PC-9 (cell line): Measurements from ENCODE around the gene ZNF578. TPM values are rescaled to one million over a fixed set of nuclear protein-coding genes. Genes with fewer than 3 reads are reported as not detected.

Experiments
- BruUV-seq: library from RNA; stranded (reverse); fragments of 400-500 nt; replicated peaks from 2 replicates; lab custom pipeline; 2021; lab: Mats Ljungman, UMichigan
- CTCF ChIA-PET: fragments of 300-600 bp; sonication (Branson Sonifier 250); formaldehyde crosslinking; loops from one replicate; lab custom pipeline; 2022; ENCODE audit warnings: antibody characterized with exemption; lab: Charles Lee
- POLR2A ChIA-PET: fragments of 300-600 bp; sonication (Branson Sonifier 250); formaldehyde crosslinking; loops from one replicate; lab custom pipeline; 2022; ENCODE audit warnings: antibody characterized with exemption; ENCODE audit not compliant: unreplicated experiment; lab: Charles Lee
- DNase-seq, 2 experiments: peaks; one replicate each; pipeline versions ENCODE4 v3.0.0 to v3.0.0-alpha.2; 2015 to 2022; ENCODE audit warnings: mixed read lengths in 1 of 2
- H2AFZ ChIP-seq: fragments of 200-600 bp; sonication (generic); 2 replicates; pipeline ENCODE4 v1.8.1; 2017; ENCODE audit warnings: antibody characterized with exemption
- H3F3A ChIP-seq: fragments of 200-600 bp; sonication (generic); 2 replicates; pipeline ENCODE4 v1.8.1; 2017; ENCODE audit warnings: antibody characterized with exemption, mild to moderate bottlenecking, low read depth; ENCODE audit not compliant: insufficient read depth
- H3K27ac ChIP-seq: fragments of 200-600 bp; sonication (generic); 2 replicates; pipeline ENCODE4 v1.6.1; 2016; ENCODE audit warnings: mixed run types
- H3K27me3 ChIP-seq: fragments of 200-600 bp; sonication (generic); 2 replicates; pipeline ENCODE4 v1.6.1; 2016; ENCODE audit warnings: low read depth, mixed run types; ENCODE audit not compliant: insufficient read depth
- H3K36me3 ChIP-seq: fragments of 200-600 bp; sonication (generic); 2 replicates; pipeline ENCODE4 v1.6.1; 2016; ENCODE audit warnings: low read depth, mixed run types
- H3K4me1 ChIP-seq: fragments of 200-600 bp; sonication (generic); replicated peaks from 2 replicates; pipeline ENCODE4 v1.6.1; 2016; ENCODE audit warnings: mixed run types; ENCODE audit not compliant: insufficient read depth
- H3K4me2 ChIP-seq: fragments of 200-600 bp; sonication (generic); 2 replicates; pipeline ENCODE4 v1.6.1; 2017; ENCODE audit warnings: mixed run types
- H3K4me3 ChIP-seq: fragments of 200-600 bp; sonication (generic); 2 replicates; pipeline ENCODE4 v1.6.1; 2016; ENCODE audit warnings: mixed run types
- H3K79me2 ChIP-seq: fragments of 200-600 bp; sonication (generic); 2 replicates; pipeline ENCODE4 v1.6.1; 2017; ENCODE audit warnings: low read depth, mixed run types
- H3K9me2 ChIP-seq: fragments of 200-600 bp; sonication (generic); 2 replicates; pipeline ENCODE4 v1.8.1; 2017; ENCODE audit warnings: mild to moderate bottlenecking; ENCODE audit not compliant: insufficient read depth
- H3K9me3 ChIP-seq: fragments of 200-600 bp; sonication (generic); 2 replicates; pipeline ENCODE4 v1.8.1; 2016; ENCODE audit warnings: low read depth; ENCODE audit not compliant: insufficient read depth
- H4K20me1 ChIP-seq: fragments of 200-600 bp; sonication (generic); 2 replicates; pipeline ENCODE4 v1.8.1; 2017; ENCODE audit not compliant: insufficient read depth
- EZH2 ChIP-seq: fragments of 200-600 bp; sonication (generic); IDR thresholded peaks from 2 replicates; pipeline ENCODE4 v1.8.0; 2017; ENCODE audit warnings: antibody characterized with exemption, low read depth
- intact Hi-C: fragments of 100-400 bp; cut with micrococcal nuclease; formaldehyde crosslinking; loops from one replicate; pipeline ENCODE4 v1.10.0; 2022; ENCODE audit not compliant: unreplicated experiment
- total RNA-seq: library from RNA; stranded (reverse); gene quantifications from 2 replicates; pipeline ENCODE4 v1.2.3, GENCODE V29; 2021
- TF ChIP-seq, protein P1 (sequence below): fragments of 200-600 bp; sonication (generic); conservative IDR thresholded peaks from 2 replicates; pipeline ENCODE4 v1.6.1; 2017; ENCODE audit warnings: mixed run types, antibody characterized with exemption, mild to moderate bottlenecking, moderate library complexity

Gene ZNF578
- total RNA-seq, 1 experiment from 2014 or later = not detected

DNA sequence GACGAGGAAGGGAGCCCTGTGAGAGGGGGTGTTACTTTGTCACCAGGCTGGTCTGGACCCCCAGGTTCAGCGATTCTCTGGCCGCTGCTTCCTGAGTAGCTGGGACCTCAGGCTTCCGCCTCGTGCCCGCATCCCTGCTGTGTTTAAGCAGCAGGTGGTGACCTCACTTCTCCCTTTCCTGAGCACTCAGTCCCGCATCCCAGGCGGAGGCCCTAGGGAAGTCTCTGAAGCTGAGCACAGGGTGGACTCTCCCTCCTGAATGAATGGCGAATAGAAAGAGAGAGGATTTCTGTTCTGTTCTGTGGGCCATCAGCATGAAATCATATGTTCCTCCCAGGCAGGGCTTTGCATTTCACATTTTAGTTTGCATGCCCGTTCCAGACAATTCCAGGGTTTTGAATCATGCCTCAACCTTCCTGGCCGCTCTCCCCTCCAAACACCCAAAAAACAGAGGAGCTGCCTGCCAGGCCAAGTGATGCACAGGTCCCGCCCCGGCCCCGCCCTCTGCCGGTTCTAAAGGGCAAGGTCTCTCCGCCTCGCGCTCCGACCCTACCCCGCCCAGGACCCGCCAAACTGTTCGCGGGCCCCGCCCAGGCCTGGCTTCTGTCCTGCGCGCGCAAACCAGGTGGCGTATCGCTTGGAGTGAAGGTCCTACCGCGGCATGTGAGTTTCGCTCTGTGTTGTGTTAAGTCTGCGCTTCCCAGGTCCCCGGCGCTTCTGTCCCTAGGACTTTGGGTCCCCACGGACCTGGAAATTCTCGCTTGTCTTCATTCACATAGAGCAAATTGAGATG is 39.0 kb downstream of the ZNF578 start:
- no peaks in the 10 kb centered on the region for H4K20me1 ChIP-seq
- H3K9me2 ChIP-seq = no peaks in the 10 kb centered on the region
- no peak overlapping the region for H3K27ac ChIP-seq
- H3F3A ChIP-seq = no peaks in the 10 kb centered on the region
- H3K27me3 ChIP-seq = peaks cover 3% of the 10 kb centered on the region; the same call in 1 of the 2 replicates
- TF ChIP-seq, protein P1, sequence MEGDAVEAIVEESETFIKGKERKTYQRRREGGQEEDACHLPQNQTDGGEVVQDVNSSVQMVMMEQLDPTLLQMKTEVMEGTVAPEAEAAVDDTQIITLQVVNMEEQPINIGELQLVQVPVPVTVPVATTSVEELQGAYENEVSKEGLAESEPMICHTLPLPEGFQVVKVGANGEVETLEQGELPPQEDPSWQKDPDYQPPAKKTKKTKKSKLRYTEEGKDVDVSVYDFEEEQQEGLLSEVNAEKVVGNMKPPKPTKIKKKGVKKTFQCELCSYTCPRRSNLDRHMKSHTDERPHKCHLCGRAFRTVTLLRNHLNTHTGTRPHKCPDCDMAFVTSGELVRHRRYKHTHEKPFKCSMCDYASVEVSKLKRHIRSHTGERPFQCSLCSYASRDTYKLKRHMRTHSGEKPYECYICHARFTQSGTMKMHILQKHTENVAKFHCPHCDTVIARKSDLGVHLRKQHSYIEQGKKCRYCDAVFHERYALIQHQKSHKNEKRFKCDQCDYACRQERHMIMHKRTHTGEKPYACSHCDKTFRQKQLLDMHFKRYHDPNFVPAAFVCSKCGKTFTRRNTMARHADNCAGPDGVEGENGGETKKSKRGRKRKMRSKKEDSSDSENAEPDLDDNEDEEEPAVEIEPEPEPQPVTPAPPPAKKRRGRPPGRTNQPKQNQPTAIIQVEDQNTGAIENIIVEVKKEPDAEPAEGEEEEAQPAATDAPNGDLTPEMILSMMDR = no peak
- TF ChIP-seq EZH2 = no peak
- no peaks in the 10 kb centered on the region for H3K4me1 ChIP-seq
- H3K36me3 ChIP-seq = no peaks in the 10 kb centered on the region
- intact Hi-C loops = no loop called here
- H2AFZ ChIP-seq = no peak overlapping the region
- H3K4me2 ChIP-seq = no peak overlapping the region
- ChIA-PET POLR2A (interaction anchor here (0.7 kb wide), 1 partner anchor 963 kb away, joined by 22 read pairs; no protein-coding TSS in a partner anchor), CTCF (no interaction called here)
- DNase-seq = no peak
- no peak overlapping the region for H3K4me3 ChIP-seq
- BruUV-seq = no TSS peak
- peaks cover 22% of the 10 kb centered on the region; the same call in 1 of the 2 replicates for H3K9me3 ChIP-seq
- H3K79me2 ChIP-seq = no peaks in the 10 kb centered on the region

DNA sequence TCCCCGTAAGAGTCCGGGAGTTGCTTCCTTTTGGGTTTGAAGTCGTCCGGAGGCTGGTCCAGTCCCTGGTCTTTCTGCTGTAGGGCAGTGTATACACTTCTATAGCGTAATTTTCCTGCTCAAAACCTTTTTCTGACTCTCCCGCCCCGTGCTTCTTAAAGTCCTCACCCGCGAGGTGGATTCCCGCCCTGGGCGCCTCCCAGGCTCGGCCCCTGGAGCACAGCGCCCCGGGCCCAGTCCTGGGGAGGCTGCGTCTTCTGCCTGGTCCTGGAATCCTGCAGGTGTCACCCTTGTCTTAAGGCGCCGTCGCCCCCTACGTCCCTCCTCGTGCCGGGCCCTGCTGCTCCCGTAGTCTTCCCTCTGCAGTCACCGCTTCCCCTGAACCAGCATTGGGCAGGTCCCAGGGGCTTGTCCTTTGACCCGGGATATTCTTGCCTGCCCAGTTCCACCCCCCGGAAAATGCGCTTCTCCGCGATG is 39.7 kb downstream of the ZNF578 start:
- Histone ChIP-seq H3K4me1 (no peaks in the 10 kb centered on the region), H3K27ac (no peak overlapping the region), H3K79me2 (no peaks in the 10 kb centered on the region), H3K9me2 (no peaks in the 10 kb centered on the region), H3K27me3 (peaks cover 3% of the 10 kb centered on the region; the same call in 1 of the 2 replicates), H4K20me1 (no peaks in the 10 kb centered on the region), H3K4me3 (no peak overlapping the region), H2AFZ (no peak overlapping the region), H3K36me3 (no peaks in the 10 kb centered on the region), H3K9me3 (peaks cover 22% of the 10 kb centered on the region; the same call in 1 of the 2 replicates), H3K4me2 (no peak overlapping the region), H3F3A (no peaks in the 10 kb centered on the region)
- TF ChIP-seq, protein P1 = no peak
- no peak for TF ChIP-seq EZH2
- BruUV-seq = no TSS peak
- ChIA-PET POLR2A (no interaction called here), CTCF (no interaction called here)
- intact Hi-C loops = no loop called here
- no peak for DNase-seq

DNA sequence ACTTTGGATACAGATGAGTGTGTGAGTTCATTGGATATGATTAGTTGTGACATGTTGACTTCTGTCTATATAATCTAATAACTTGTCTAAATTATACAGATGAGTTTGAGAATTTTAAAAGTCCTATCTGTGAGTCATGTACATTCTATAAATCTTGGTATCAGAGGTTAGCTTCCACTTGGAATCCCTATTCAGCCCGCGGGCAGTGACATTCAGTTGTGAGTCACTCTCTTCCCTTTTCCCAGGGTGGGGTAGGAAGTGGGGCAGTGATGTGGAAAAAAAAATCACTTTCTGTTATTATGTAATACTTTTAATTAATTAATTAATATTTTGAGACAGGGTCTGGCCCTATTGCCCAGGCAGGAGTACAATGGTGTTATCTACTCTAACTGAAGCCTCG is 41.2 kb downstream of the ZNF578 start:
- no peak overlapping the region for H3K4me3 ChIP-seq
- no peaks in the 10 kb centered on the region for H4K20me1 ChIP-seq
- peak in 1 of 2 experiments; percentile 46 for DNase-seq
- no TSS peak for BruUV-seq
- H3K36me3 ChIP-seq = no peaks in the 10 kb centered on the region
- no peaks in the 10 kb centered on the region for H3K4me1 ChIP-seq
- no peak overlapping the region for H2AFZ ChIP-seq
- POLR2A ChIA-PET = no interaction called here
- no peak overlapping the region for H3K4me2 ChIP-seq
- intact Hi-C loops = no loop called here
- no peak for TF ChIP-seq EZH2
- TF ChIP-seq, protein P1 = no peak
- no peaks in the 10 kb centered on the region for H3K79me2 ChIP-seq
- H3K9me3 ChIP-seq = peaks cover 11% of the 10 kb centered on the region
- H3K27ac ChIP-seq = no peak overlapping the region
- CTCF ChIA-PET = no interaction called here
- H3K27me3 ChIP-seq = no peaks in the 10 kb centered on the region
- H3K9me2 ChIP-seq = no peaks in the 10 kb centered on the region
- H3F3A ChIP-seq = no peaks in the 10 kb centered on the region
